Measurements from ENCODE around the gene FCAR.
"Not testable (repeated sequence)": the region's sequence is repeated elsewhere in the genome, so short reads cannot be mapped to it uniquely, and the experiment has no call there.

Gene FCAR

GRCh38 chr19:54873990-54874389 lies at the start of gene FCAR:
TSS of gene FCAR (plus strand) at chr19:54874235. CDS start at chr19:54874290, 55 bp downstream.
- DNase-seq, result no peak

- DNase-seq, result not testable (repeated sequence)
These were observed 49.6 kb upstream of the FCAR start for GRCh38 chr19:54824416-54824815.

GRCh38 chr19:54825326-54825725 lies 48.7 kb upstream of the FCAR start:
- DNase-seq, result not testable (repeated sequence)

- not testable (repeated sequence) for DNase-seq
These were observed 46.0 kb upstream of the FCAR start for GRCh38 chr19:54828064-54828463.

DNA sequence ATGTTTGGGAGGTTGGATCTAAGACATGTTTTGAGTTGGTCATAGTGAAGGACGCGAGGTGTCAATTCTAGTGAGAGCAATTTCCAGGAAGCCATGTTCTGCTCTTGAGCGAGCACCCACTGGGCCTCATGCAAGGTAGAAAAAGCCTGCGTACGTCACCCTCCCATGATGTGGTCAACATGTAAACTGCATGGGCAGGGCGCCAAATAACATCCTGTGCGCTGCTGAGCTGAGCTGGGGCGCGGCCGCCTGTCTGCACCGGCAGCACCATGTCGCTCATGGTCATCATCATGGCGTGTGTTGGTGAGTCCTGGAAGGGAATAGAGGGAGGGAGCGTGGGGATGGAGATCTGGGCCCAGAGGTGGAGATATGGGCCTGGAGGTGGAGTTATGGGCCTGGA lies 41.5 kb upstream of the FCAR start, which contains the start of gene KIR2DS4:
Gene KIR2DS4 (plus strand): TSS at position 181 of the 400 bp plus-strand sequence.
- DNase-seq, result not testable (repeated sequence)

DNA sequence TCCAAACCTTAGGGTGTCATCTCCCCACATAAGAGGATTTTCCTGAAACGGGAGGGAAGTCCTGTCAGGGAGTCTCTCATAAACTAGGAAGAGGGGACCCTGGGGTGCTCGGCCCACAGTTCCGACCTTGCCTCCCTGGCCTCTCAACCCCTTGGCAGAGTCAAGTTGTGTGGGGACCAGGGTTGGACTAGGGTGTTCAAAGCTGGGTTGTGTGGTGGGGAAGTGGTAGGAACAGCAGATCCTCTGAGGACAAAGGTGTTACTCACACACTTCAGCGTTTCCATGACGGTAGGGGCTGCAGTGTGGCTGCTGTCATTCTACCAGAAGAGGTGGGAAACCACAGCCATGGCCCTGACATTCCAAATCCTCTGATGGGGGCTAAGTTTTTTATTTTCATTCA lies 38.9 kb upstream of the FCAR start:
- not testable (repeated sequence) for DNase-seq

DNA sequence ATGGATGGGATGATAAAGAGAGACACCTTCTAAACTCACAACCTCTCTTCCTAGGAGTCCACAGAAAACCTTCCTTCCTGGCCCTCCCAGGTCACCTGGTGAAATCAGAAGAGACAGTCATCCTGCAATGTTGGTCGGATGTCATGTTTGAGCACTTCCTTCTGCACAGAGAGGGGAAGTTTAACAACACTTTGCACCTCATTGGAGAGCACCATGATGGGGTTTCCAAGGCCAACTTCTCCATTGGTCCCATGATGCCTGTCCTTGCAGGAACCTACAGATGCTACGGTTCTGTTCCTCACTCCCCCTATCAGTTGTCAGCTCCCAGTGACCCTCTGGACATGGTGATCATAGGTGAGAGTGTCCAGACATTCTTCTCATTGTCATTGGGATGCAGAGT lies 36.5 kb upstream of the FCAR start:
- DNase-seq, result not testable (repeated sequence)

- not testable (repeated sequence) for DNase-seq
These were observed 30.9 kb upstream of the FCAR start for GRCh38 chr19:54843171-54843570.

DNA sequence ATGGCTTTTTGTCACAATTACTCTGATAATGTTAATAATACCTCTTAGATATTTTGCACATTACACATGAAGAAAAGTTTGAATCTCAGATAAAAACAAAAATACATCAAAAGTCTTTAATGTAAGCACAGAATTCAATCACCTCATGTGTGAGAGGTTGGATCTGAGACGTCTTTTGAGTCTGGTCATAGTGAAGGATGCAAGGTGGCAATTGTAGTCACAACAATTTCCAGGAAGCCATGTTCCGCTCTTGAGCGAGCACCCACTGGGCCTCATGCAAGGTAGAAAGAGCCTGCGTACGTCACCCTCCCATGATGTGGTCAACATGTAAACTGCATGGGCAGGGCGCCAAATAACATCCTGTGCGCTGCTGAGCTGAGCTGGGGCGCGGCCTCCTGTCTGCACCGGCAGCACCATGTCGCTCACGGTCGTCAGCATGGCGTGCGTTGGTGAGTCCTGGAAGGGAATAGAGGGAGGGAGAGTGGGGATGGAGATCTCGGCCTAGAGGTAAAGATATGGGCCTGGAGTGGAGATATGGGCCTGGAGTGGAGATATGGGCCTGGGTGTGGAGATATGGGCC lies 23.9 kb upstream of the FCAR start, which contains the start of gene KIR3DL2:
Gene KIR3DL2 (plus strand): TSS at position 383 of the 580 bp plus-strand sequence. CDS start 33 bp downstream, at position 416.
- DNase-seq, result not testable (repeated sequence)

GRCh38 chr19:54850930-54851329 lies 23.1 kb upstream of the FCAR start:
- no peak for DNase-seq

- DNase-seq, result no peak
These were observed 22.7 kb upstream of the FCAR start for GRCh38 chr19:54851353-54851752.

DNA sequence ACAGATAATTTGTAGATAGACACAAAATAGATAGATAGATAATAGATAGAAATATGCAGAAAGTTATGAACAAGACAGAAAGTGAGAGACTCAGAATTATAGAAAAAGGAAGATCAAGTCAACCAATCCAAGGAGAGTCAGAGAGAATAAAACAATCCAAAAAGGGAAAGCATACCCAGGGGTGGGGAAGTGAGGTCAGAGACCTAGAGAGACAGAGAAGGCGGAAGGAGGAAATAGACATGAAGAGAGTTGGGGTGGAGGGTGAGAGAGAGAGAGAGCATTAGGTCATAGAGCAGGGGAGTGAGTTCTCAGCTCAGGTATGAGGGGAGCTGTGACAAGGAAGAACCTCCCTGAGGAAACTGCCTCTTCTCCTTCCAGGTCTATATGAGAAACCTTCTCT lies 18.8 kb upstream of the FCAR start:
- DNase-seq, result not testable (repeated sequence)

DNA sequence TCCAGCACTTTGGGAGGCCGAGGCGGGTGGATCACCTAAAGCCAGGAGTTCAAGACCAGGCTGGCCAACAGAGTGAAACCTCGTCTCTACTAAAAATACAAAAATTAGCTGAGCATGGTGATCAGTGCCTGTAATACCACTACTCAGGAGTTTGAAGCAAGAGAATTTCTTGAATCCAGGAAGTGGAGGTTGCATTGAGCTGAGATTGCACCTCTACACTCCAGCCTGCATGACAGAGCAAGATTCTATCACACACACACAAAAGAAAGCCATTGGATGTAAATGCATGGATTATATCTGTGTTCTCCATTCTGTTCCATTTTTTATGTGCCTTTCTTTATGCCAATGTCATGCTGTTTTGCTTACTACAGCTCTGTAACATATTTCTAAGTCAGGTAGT lies 15.6 kb upstream of the FCAR start:
- DNase-seq, result not testable (repeated sequence)

- DNase-seq, result not testable (repeated sequence)
These were observed 14.6 kb upstream of the FCAR start for GRCh38 chr19:54859421-54859820.

DNA sequence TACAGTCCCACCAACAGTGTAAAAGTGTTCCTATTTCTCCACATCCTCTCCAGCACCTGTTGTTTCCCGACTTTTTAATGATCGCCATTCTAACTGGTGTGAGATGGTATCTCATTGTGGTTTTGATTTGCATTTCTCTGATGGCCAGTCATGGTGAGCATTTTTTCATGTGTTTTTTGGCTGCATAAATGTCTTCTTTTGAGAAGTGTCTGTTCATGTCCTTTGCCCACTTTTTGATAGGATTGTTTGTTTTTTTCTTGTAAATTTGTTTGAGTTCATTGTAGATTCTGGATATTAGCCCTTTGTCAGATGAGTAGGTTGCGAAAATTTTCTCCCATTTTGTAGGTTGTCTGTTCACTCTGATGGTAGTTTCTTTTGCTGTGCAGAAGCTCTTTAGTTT lies 10.6 kb upstream of the FCAR start:
- DNase-seq, result not testable (repeated sequence)

- no peak for DNase-seq
These were observed 2.3 kb upstream of the FCAR start for GRCh38 chr19:54871696-54872095.

DNA sequence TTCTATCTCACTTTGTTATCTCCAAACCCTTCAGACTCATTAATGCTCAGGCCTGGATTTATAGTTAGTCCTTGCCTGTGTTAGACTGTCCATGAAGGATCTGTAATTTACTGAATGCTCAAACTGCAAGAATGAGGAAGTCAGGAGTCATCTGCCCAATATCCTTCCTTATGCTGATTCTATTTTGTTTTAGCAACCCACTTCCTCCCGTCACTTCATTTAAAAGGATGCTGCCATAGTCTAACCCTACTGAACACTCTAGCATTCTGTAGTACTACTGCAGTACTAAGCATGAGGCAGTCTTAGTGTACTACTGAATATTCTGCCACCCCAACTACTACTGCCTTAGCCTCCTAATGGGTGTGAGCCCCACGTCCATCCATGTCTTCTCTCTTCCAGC lies 1.5 kb downstream of the FCAR start:
- no peak for DNase-seq

DNA sequence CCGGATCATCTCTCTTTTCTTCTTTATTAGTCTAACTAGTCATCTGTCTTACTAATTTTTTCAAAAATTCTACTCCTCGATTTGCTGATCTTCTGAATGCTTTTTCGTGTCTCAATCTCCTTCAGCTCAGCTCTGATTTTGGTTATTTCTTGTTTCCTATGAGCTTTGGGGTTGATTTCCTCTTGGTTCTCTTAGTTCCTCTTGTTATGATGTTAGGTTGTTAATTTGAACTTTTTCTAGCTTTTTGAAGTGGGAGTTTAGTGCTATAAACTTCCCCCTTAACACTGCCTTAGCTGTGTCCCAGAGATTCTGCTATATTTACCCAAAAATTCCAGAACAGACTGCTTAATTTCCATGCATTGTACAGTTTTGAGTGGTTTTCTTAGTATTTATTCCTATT lies 3.4 kb downstream of the FCAR start:
- no peak for DNase-seq

GRCh38 chr19:54881884-54882283 lies 7.8 kb downstream of the FCAR start:
- no peak for DNase-seq

DNA sequence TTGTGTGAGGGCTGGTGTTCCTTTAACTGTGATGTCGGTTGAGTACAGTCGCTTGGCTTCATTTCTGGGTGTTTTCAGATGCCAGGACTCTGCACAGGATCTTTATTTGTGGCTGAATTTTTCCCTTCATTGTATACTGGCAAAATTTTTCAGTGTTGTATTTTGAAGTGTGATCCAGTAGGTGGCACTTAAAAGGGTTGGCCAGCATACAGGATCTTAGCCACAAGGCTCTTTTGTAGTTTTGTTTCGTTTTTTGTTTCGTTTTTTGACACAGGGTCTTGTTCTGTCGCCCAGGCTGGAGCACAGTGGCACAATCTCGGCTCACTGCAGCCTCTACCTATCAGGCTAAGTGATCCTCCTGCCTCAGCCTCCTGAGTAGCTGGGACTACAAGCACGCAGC lies 8.7 kb downstream of the FCAR start:
- DNase-seq, result no peak

- DNase-seq, result no peak
These were observed 9.2 kb downstream of the FCAR start for GRCh38 chr19:54883228-54883627.

GRCh38 chr19:54888239-54888638 lies 14.2 kb downstream of the FCAR start:
- DNase-seq, result no peak

- no peak for DNase-seq
These were observed 15.5 kb downstream of the FCAR start for GRCh38 chr19:54889566-54889965.

DNA sequence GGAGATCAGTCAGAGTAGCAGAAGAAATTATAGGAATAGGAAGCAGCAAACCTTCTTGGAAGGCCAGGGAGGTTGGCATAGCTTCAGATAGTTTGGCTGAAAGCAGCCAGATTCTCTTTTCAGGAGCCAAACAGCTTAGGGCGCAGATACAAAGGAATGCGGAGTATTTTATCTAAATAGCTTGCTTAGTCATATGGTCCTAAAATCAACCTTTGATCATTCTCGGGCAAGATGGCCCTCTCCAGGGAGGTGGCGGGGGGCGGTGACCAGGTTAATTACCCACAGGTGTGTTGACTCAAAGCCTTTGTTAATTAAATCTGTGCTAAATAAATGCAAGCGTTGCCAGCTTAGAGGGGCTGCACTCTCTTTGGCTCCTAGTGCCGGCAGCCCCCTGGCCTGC lies 19.4 kb downstream of the FCAR start:
- no peak for DNase-seq

DNA sequence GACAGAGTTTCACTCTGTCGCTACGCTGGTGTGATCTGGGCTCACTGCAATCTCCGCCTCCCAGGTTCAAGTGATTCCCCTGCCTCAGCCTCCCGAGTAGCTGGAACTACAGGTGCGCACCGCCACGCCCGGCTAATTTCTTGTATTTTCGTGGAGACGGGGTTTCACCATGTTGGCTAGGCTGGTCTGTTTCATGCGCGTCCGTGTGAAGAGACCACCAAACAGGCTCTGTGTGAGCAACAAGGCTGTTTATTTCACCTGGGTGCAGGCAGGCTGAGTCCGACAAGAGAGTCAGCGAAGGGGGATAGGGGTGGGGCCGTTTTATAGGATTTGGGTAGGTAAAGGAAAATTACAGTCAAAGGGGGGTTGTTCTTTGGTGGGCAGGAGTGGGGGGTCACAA lies 20.1 kb downstream of the FCAR start:
- DNase-seq, result not testable (repeated sequence)

All from NCI-H1105 treated with DMSO at 0.1 percent for 48 hours (cell line).